Inflammatory macrophage treated with lipopolysaccharide for 1 hour (primary cell): ENCODE data around the gene MKS1.

Source experiments
- DNase-seq, 2 donors: peaks; one replicate each; pipeline ENCODE4 v3.0.0-alpha.2; 2020 to 2022

Gene MKS1

GRCh38 chr17:58195518-58196123, 23.4 kb downstream of the MKS1 start:
- DNase-seq, result no peak

DNA sequence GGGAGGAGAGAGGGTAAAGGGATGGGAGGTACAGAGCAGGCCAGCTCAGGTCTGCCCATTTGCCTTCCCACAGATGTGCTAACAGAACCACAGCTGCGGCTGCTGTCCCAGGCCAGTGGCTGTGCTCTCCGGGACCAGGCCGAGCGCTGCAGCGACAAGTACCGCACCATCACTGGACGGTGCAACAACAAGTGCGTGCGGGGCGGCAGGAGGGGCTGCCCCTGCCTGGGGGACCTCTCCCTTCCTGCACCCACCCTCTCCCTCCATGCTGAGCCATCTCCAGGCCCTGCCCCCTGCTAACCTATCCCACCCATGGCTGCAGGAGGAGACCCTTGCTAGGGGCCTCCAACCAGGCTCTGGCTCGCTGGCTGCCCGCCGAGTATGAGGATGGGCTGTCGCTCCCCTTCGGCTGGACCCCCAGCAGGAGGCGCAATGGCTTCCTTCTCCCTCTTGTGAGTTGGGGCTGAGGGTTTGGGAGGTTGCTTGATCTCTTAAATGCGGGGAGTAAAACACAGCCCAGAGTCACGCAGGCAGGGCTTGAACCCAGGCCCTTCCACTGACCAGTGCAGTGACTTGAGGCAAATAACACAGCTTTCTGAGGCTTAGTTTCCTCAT, 25.3 kb downstream of the MKS1 start:
- no peak for DNase-seq

GRCh38 chr17:58192612-58193011, 26.4 kb downstream of the MKS1 start, which contains the start of gene EPX:
Gene EPX, plus strand, starts transcription at chr17:58192726. Its CDS starts 121 bp downstream, at chr17:58192847.
- no peak for DNase-seq

GRCh38 chr17:58191241-58191896, 27.7 kb downstream of the MKS1 start:
- no peak for DNase-seq

DNA sequence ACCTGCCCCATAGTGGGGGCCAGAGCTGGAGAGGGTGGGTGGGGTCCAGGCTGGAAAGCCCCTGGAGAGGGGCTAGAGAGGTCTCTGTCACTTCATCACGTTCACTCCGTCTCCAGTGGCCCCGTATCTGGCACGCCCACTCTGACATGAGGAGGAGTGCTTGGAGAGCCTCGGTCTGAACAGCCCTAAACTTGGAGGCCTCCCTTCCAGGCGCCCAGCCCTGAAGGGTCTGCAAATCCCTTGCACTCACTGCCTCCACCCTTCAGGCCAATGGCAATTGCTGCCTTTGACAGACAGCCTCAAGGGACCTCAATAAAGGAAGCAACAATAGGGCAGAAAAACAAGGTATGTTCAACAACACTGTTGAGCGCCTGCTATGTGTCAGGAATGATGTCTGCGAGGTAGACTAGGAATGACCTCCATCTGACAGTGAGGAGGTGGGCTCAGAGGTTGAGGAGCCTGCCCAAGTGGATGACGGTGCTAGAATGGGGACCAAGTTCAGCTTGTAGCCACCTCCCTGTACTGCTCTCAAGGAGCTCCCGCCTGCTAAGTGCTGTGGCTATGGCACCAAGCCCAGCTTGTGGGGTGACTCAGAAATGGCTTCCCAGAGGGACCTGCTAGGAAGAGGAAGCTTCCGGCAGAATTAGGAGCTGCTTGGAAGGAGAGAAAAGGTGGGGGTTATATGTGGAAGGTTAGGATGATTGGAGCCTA, 29.5 kb downstream of the MKS1 start:
- DNase-seq, result no peak

- no peak for DNase-seq
Measured at GRCh38 chr17:58187675-58188074, 31.4 kb downstream of the MKS1 start.

- no peak for DNase-seq
Measured at GRCh38 chr17:58187063-58187462, 32.0 kb downstream of the MKS1 start.

GRCh38 chr17:58186591-58186990, 32.5 kb downstream of the MKS1 start:
- no peak for DNase-seq

GRCh38 chr17:58184986-58185761, 33.9 kb downstream of the MKS1 start:
- DNase-seq, result no peak

GRCh38 chr17:58184308-58184985, 34.6 kb downstream of the MKS1 start:
- DNase-seq, result no peak

DNA sequence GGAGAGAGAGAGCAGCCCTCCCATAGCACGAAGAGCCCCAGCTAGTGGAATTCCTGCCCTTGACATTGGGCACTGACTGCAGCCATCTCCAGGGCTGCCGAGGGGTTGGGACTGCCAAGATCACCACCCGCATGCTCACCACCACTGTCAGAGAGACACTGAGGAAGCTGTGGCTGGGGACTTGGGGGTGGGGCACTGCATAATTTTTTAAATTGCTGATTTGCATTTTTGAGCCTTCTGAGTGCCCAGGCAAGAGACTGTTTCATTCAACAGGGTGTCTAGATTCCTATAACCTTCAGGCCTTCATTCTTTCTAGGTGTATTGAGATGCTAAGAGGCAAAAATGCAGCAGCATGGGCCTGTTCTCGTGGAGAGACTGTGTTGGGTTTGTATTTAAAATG, 35.5 kb downstream of the MKS1 start:
- no peak for DNase-seq

GRCh38 chr17:58181796-58182195, 37.3 kb downstream of the MKS1 start:
- no peak for DNase-seq

- no peak for DNase-seq
Measured at GRCh38 chr17:58176200-58176599, 42.9 kb downstream of the MKS1 start.

- no peak for DNase-seq
Measured at GRCh38 chr17:58174871-58175270, 44.2 kb downstream of the MKS1 start.

GRCh38 chr17:58172369-58173071, 46.5 kb downstream of the MKS1 start:
- DNase-seq, result no peak

DNA sequence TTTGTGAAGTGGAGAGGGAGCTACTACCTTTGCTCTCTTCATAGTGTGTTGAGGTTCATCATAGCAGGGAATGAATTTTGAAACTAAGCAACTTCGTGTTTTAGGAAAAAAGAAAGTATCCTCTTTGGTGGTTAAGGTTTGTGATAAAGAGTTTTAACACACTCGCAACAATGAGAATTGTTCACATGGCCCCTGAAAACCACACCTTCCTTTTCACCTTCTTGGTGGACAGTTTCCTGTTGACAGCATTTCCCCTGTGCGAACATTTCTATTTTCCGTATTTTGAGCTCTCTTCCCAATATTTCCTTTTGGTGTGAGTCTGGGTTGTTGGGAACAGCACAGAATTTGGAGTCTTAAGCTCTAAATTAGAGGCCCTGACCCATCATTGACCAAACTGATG, 48.4 kb downstream of the MKS1 start:
- no peak for DNase-seq

DNA sequence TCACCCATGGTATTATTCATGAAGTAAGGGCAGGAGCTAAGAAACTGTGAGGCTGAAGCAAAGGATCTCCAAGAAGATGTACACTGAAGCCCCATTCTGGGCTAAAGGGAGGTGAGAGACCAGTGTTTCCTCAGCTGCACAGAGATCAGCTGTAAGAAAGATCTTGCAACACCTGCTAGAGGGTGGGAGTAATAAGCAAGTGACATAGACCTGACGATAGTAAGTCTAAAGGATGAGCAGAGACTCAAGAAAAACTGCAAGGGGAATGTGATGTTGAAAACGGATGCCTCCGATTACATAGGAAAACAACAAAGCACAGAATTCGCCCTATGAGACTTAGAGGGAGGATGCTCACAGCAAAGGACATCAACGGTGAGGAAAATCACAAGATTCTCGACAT, 52.4 kb downstream of the MKS1 start, which contains the start of gene OR4D2:
OR4D2 (plus strand) TSS at position 301 of the 400 bp plus-strand sequence. CDS start 2,674 bp downstream, outside the sequence.
- DNase-seq, result no peak

DNA sequence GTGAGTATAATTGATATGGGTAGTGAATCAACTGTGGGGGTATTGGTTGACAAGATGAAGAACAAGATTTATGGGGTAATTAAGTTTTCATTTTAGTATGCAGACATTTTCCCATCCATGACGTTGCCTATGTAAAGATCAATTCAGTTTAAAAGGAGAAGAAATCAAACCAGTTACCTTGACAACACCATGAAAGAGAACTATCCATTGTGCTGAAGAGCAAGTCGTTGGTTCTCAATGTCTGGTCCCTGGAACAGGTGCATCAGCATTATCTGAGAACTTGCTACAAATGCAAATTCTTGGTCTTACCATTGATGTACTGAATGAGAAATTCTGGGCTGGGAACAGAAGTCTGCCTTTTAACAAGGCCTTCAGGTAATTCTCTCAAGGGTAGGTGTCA, 53.1 kb downstream of the MKS1 start:
- DNase-seq, result no peak

- no peak for DNase-seq
Measured at GRCh38 chr17:58161566-58161965, 57.5 kb downstream of the MKS1 start.

DNA sequence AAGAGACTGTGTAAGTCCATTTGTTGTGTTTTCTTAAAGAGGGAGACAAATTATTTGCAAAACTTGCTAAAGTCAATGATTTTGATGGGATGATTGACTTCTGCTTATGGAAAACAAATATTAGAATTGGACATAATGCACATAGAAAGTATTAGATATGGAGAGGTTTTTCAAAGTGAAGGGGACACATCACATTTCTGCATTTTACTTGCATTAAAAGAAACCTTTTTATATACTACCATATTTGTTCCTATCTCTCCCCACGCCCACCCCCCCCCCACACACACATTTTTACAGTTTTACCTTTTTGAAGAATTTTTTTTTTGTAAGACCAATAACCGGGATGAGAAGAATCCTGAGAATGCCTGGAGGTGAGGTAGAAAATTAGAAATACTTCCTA, 60.9 kb downstream of the MKS1 start:
- DNase-seq, result no peak
